Ectodermal cell (in vitro differentiated cells): Measurements from ENCODE around the gene RNF207.

Experiments used
- H3K27ac ChIP-seq: 2 replicates; pipeline ENCODE4 v1.7.0; 2013; ENCODE audit warnings: mild to moderate bottlenecking, low read depth, low read length; ENCODE audit not compliant: insufficient read depth, poor library complexity, severe bottlenecking
- H3K27me3 ChIP-seq: 2 replicates; pipeline ENCODE4 v1.7.0; 2013; ENCODE audit warnings: mild to moderate bottlenecking, low read length; ENCODE audit not compliant: insufficient read depth, control insufficient read depth, poor library complexity, severe bottlenecking
- H3K36me3 ChIP-seq: one replicate; pipeline ENCODE4 v1.7.0; 2013; ENCODE audit warnings: low read length; ENCODE audit not compliant: control insufficient read depth, insufficient read depth
- H3K4me1 ChIP-seq: one replicate; pipeline ENCODE4 v1.7.0; 2013; ENCODE audit warnings: low read length; ENCODE audit not compliant: control insufficient read depth, insufficient read depth
- H3K4me3 ChIP-seq: 2 replicates; pipeline ENCODE4 v1.7.0; 2013; ENCODE audit warnings: low read depth, low read length, control low read depth; ENCODE audit not compliant: insufficient read depth
- H3K9me3 ChIP-seq: 2 replicates; pipeline ENCODE4 v1.7.0; 2013; ENCODE audit warnings: mild to moderate bottlenecking, low read length, moderate library complexity; ENCODE audit not compliant: control insufficient read depth
- WGBS, 2 experiments: methylation state at CpG; one replicate each; pipeline ENCODE4 v1.1.7; 2013; ENCODE audit warnings: missing lambda C conversion rate in 2 of 2; 5-methylcytosine and 5-hydroxymethylcytosine counted together

RNF207 gene

GRCh38 chr1:6165441-6165985 is 40.4 kb upstream of the RNF207 start:
- H3K36me3 ChIP-seq: no peaks in the 10 kb centered on the region
- no peak overlapping the region for H3K27ac ChIP-seq
- H3K27me3 ChIP-seq: peaks cover 6% of the 10 kb centered on the region
- H3K9me3 ChIP-seq: no peaks in the 10 kb centered on the region
- 89 to 90% methylated on average over 12 of the region's 12 CpGs for WGBS, 2 experiments
- no peak overlapping the region for H3K4me3 ChIP-seq
- no peaks in the 10 kb centered on the region for H3K4me1 ChIP-seq

DNA sequence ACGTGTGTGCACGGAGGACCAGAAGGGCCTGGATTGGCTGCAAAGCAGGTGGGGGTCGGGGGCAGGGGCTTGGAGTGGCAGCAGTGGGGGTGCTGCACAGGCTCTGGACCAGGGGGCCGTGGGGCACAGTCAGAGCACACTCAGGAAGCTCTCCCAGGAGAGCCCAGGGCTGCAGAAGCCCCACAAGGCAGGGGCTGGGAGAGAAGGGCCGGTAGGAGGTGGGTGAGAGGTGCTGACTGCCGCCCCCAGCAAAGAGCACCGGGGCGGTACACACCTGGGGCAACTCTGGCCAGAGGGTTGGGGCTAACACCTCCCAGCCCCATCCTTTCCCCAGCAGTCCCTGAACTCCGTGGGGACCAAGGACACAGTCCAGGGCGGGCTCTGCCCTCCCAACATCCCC is 39.7 kb upstream of the RNF207 start:
- peaks cover 6% of the 10 kb centered on the region for H3K27me3 ChIP-seq
- H3K4me1 ChIP-seq: no peaks in the 10 kb centered on the region
- no peaks in the 10 kb centered on the region for H3K9me3 ChIP-seq
- H3K27ac ChIP-seq: no peak overlapping the region
- no peaks in the 10 kb centered on the region for H3K36me3 ChIP-seq
- no peak overlapping the region for H3K4me3 ChIP-seq
- 85 to 91% methylated on average over 10 of the region's 10 CpGs for WGBS, 2 experiments

DNA sequence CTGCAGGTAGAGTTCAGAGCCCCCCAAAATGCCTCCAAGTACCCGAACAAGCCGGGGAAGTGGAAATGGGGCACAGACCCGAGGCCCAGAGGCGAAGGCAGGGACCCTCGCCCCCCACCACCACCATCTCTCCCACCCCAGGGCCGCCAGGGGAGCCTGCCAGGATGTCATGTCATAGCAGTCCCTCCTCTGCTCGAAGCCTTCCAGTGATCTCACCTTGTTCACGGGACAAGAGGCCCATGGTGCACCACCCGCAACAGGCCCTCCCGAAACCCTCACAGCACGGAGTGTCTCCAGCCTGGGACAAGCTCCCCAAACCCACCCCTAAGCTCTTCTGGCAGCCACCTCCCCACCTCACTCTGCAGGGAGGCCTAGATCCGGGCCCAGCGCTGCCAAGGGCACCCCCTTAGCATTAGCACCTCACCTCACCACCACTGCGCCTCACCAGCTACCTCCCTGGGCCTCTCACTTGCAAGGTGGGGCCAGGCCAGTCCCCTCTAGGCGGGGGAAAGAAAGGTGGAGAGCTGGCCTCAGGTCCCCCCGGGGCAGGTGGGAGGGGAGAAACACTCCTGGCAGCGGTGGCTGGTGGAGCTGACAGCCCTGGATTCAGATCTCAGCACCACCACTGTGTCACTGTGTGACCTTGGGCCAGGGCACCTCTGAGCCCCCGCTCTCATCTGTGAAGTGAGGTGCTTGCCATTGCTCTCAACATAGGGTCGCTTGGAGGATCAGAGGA is 39.1 kb upstream of the RNF207 start:
- WGBS, 2 experiments: 89 to 92% methylated on average over 19 of the region's 19 CpGs
- no peak overlapping the region for H3K4me3 ChIP-seq

GRCh38 chr1:6167391-6168303 is 38.3 kb upstream of the RNF207 start:
- no peak overlapping the region for H3K27ac ChIP-seq
- peaks cover 3% of the 10 kb centered on the region for H3K27me3 ChIP-seq
- no peaks in the 10 kb centered on the region for H3K36me3 ChIP-seq
- no peaks in the 10 kb centered on the region for H3K9me3 ChIP-seq
- H3K4me1 ChIP-seq: no peaks in the 10 kb centered on the region
- WGBS, 2 experiments: 91 to 93% methylated on average over 34 of the region's 34 CpGs
- no peak overlapping the region for H3K4me3 ChIP-seq

More for the DNA sequence above, 39.1 kb upstream of the RNF207 start:
- Histone ChIP-seq H3K4me1 (no peaks in the 10 kb centered on the region), H3K27me3 (peaks cover 6% of the 10 kb centered on the region), H3K9me3 (no peaks in the 10 kb centered on the region), H3K27ac (no peak overlapping the region), H3K36me3 (no peaks in the 10 kb centered on the region)

- H3K9me3 ChIP-seq: no peaks in the 10 kb centered on the region
- 88 to 89% methylated on average over 18 of the region's 18 CpGs for WGBS, 2 experiments
- H3K27ac ChIP-seq: no peak overlapping the region
- no peaks in the 10 kb centered on the region for H3K36me3 ChIP-seq
- H3K4me1 ChIP-seq: no peaks in the 10 kb centered on the region
- no peak overlapping the region for H3K4me3 ChIP-seq
- H3K27me3 ChIP-seq: no peaks in the 10 kb centered on the region
Observed at GRCh38 chr1:6168947-6169586, 36.9 kb upstream of the RNF207 start.

- 92 to 95% methylated on average over 16 of the region's 16 CpGs for WGBS, 2 experiments
- Histone ChIP-seq H3K4me1 (no peaks in the 10 kb centered on the region), H3K27me3 (peaks cover 3% of the 10 kb centered on the region), H3K36me3 (no peaks in the 10 kb centered on the region), H3K4me3 (no peak overlapping the region), H3K9me3 (no peaks in the 10 kb centered on the region), H3K27ac (no peak overlapping the region)
Observed at GRCh38 chr1:6170116-6170741, 35.7 kb upstream of the RNF207 start.

DNA sequence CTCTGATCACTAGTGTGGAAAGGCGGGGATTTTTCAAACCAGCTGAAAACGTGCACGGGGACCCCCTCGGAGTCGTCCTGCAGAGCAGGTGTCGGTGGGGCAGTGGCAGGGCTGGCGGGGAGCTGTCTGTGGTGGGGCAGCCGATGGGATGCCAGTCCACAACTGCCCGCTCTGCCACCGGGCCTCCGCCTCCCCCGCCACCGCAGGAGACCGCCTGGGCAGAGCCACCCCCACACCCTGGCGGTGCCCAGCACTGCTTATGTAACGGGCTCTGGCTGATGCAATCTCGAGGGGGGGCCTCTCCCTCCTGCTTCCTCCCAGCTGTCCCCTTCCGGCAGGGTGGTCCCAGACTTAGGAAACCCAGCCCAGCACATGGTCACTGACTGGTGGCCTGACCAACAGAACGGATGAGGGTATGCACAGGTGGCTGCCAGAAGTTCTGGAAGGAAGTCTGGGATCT is 35.1 kb upstream of the RNF207 start:
- Histone ChIP-seq H3K27me3 (peaks cover 8% of the 10 kb centered on the region), H3K4me3 (no peak overlapping the region), H3K27ac (no peak overlapping the region), H3K36me3 (no peaks in the 10 kb centered on the region), H3K9me3 (no peaks in the 10 kb centered on the region), H3K4me1 (no peaks in the 10 kb centered on the region)
- 91 to 92% methylated on average over 19 of the region's 19 CpGs for WGBS, 2 experiments

DNA sequence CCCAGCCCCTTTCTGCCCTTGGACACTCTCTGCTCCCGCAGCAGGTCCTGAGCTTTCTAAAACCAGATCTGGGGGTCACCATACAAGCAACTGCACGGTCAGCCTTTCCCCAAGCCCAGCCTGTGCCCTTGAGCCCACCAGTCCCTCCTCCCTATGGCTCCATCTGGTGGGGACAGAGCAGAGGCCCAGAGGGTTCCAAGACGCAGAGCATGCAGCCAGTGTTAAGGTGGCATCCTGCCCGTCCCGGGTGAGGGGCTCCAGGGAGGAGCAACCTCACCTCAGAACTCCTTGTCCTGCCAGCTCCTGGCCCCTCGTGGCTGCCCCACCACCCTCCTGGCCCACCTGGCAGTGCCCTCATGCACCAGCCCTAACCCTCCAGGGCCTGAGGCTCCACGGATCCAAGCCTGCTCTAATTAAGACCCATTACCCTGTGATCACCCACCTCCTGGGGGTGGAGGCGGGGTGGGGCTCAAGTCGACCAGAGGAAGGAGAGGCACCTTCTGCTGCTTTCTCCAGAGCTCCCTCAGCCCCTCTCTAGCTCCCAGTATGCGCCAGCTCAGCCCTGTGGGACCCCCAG is 34.3 kb upstream of the RNF207 start:
- no peaks in the 10 kb centered on the region for H3K4me1 ChIP-seq
- WGBS, 2 experiments: 62 to 65% methylated on average over 10 of the region's 10 CpGs
- no peak overlapping the region for H3K27ac ChIP-seq
- H3K4me3 ChIP-seq: no peak overlapping the region
- no peaks in the 10 kb centered on the region for H3K9me3 ChIP-seq
- peaks cover 17% of the 10 kb centered on the region for H3K27me3 ChIP-seq
- no peaks in the 10 kb centered on the region for H3K36me3 ChIP-seq

DNA sequence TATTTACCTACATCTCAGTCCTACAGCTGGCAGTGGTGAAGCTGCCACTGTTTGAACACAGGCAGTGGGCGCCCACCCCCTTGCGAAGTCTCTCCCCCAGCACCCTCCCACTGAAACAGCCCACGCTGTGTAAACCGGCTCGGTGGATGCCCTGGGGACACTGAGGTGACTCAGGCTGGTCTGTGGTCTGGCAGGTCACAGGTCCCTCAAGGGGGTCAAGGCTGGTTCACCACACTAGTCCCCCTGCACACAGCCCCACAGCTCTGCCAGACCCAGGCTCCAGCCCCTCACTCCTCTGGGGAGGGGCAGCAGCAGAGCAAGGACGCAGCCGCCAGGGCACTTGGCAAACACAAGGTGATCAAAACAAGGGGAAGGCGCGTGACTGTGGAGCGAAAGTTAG is 33.4 kb upstream of the RNF207 start:
- Histone ChIP-seq H3K36me3 (no peaks in the 10 kb centered on the region), H3K4me3 (no peak overlapping the region), H3K27me3 (peaks cover 26% of the 10 kb centered on the region), H3K4me1 (no peaks in the 10 kb centered on the region), H3K27ac (no peak overlapping the region), H3K9me3 (no peaks in the 10 kb centered on the region)
- WGBS, 2 experiments: 94% methylated on average over 10 of the region's 10 CpGs
